B cell (primary cell): ENCODE data around the gene DNAH6. TPM values are rescaled to one million over a fixed set of nuclear protein-coding genes. Genes with fewer than 3 reads are reported as not detected.

Experiments
- ATAC-seq: fragments of 200-7000 bp; cut with Tn5 transposase; one replicate; pipeline ENCODE4 v1.10.0; 2021; ENCODE audit warnings: low read depth, mild to moderate bottlenecking, moderate number of reproducible peaks, moderate library complexity
- CTCF ChIA-PET: fragments of 350-600 bp; sonication (Branson Sonifier 250); formaldehyde crosslinking; loops from one replicate; lab custom pipeline; 2021; ENCODE audit warnings: antibody characterized with exemption, inconsistent platforms; lab: Charles Lee
- POLR2A ChIA-PET: fragments of 350-600 bp; sonication (Branson Sonifier 250); formaldehyde crosslinking; loops from one replicate; lab custom pipeline; 2021; ENCODE audit warnings: antibody characterized with exemption; lab: Charles Lee
- DNase-seq: peaks from one replicate; pipeline ENCODE4 v3.0.0; 2013
- H2AFZ ChIP-seq: 2 replicates; pipeline ENCODE4 v1.6.1; 2012; ENCODE audit warnings: mild to moderate bottlenecking, low read depth, low read length; ENCODE audit not compliant: insufficient read depth, poor library complexity, severe bottlenecking
- H3K27ac ChIP-seq, 2 donors: 1 replicate in 1 of 2; 2 replicates in 1 of 2; pipeline ENCODE4 v1.5.1; 2012 to 2013; ENCODE audit warnings: low read length in 2 of 2, mild to moderate bottlenecking in 2 of 2, moderate library complexity in 1 of 2
- H3K27me3 ChIP-seq, 4 experiments: fragments of 200-600 bp in 1 of 4; sonication (generic) in 1 of 4; replicated peaks in 1 of 4; 1 replicate in 2 of 4; 2 replicates in 2 of 4; pipeline versions ENCODE4 v1.6.1 to v1.7.0; 2013 to 2016; ENCODE audit warnings: low read length in 3 of 4, mild to moderate bottlenecking in 2 of 4, mixed read lengths in 1 of 4, moderate library complexity in 1 of 4; ENCODE audit not compliant: insufficient read depth in 4 of 4, control insufficient read depth in 3 of 4; ENCODE audit errors: control extremely low read depth in 1 of 4
- H3K36me3 ChIP-seq, 2 experiments: replicated peaks in 1 of 2; 1 replicate in 1 of 2; 2 replicates in 1 of 2; pipeline versions ENCODE4 v1.6.1 to v1.7.1; 2013; ENCODE audit warnings: low read length in 1 of 2; ENCODE audit not compliant: insufficient read depth in 2 of 2, control insufficient read depth in 1 of 2; ENCODE audit errors: control extremely low read depth in 1 of 2, extremely low read depth in 1 of 2
- H3K4me1 ChIP-seq, 2 donors: fragments of 200-600 bp in 1 of 2; sonication (generic) in 1 of 2; 1 replicate in 1 of 2; 2 replicates in 1 of 2; pipeline versions ENCODE4 v1.5.1 to v1.6.1; 2013 to 2017; ENCODE audit warnings: low read length in 2 of 2; ENCODE audit not compliant: control insufficient read depth in 2 of 2, insufficient read depth in 2 of 2
- H3K4me2 ChIP-seq: replicated peaks from 2 replicates; pipeline ENCODE3; 2012; ENCODE audit warnings: mild to moderate bottlenecking, low read depth, low read length; ENCODE audit not compliant: poor library complexity, severe bottlenecking
- H3K4me3 ChIP-seq, 5 experiments: fragments of 200-600 bp in 1 of 5; sonication (generic) in 1 of 5; 1 replicate in 3 of 5; 2 replicates in 2 of 5; pipeline versions ENCODE4 v1.5.1 to v1.7.0; 2011 to 2016; ENCODE audit warnings: low read length in 4 of 5, mild to moderate bottlenecking in 4 of 5, low read depth in 2 of 5, control low read depth in 1 of 5, moderate library complexity in 1 of 5; ENCODE audit not compliant: insufficient read depth in 1 of 5; ENCODE audit errors: control extremely low read depth in 1 of 5, extremely low read depth in 1 of 5
- H3K79me2 ChIP-seq: fragments of 200-600 bp; sonication (generic); one replicate; pipeline ENCODE4 v1.6.0; 2016; ENCODE audit warnings: low read length; ENCODE audit not compliant: control insufficient read depth, insufficient read depth
- H3K9ac ChIP-seq: fragments of 200-600 bp; sonication (generic); 2 replicates; pipeline ENCODE4 v1.6.1; 2017; ENCODE audit warnings: mild to moderate bottlenecking, low read length, moderate library complexity
- H3K9me3 ChIP-seq, 3 donors: one replicate each; pipeline versions ENCODE4 v1.6.1 to v1.7.1; 2013; ENCODE audit warnings: low read length in 2 of 3; ENCODE audit not compliant: control insufficient read depth in 2 of 3, insufficient read depth in 1 of 3; ENCODE audit errors: control extremely low read depth in 1 of 3
- H4K20me1 ChIP-seq: 2 replicates; pipeline ENCODE4 v1.6.0; 2012; ENCODE audit warnings: mild to moderate bottlenecking, low read length; ENCODE audit not compliant: insufficient read depth, control insufficient read depth, poor library complexity, severe bottlenecking
- H3K27ac Mint-ChIP-seq: one replicate; pipeline ENCODE4 v1.8.0; 2021; ENCODE audit warnings: mixed read lengths
- H3K27me3 Mint-ChIP-seq: one replicate; pipeline ENCODE4 v1.8.0; 2021; ENCODE audit warnings: mixed read lengths
- H3K4me1 Mint-ChIP-seq: one replicate; pipeline ENCODE4 v1.8.0; 2021; ENCODE audit warnings: mixed read lengths
- H3K4me3 Mint-ChIP-seq: one replicate; pipeline ENCODE4 v1.8.0; 2021; ENCODE audit warnings: mixed read lengths
- H3K9me3 Mint-ChIP-seq: one replicate; pipeline ENCODE4 v1.8.0; 2022; ENCODE audit warnings: mixed read lengths; ENCODE audit not compliant: insufficient read depth
- EZH2 ChIP-seq: IDR thresholded peaks from 2 replicates; pipeline ENCODE4 v1.6.1; 2012; ENCODE audit warnings: borderline replicate concordance, low read depth, mild to moderate bottlenecking, moderate library complexity, low read length; ENCODE audit not compliant: insufficient read depth, poor library complexity, severe bottlenecking
- WGBS: methylation state at CpG from one replicate; pipeline ENCODE4 v1.1.5; 2013; ENCODE audit warnings: missing lambda C conversion rate; ENCODE audit not compliant: insufficient coverage; 5-methylcytosine and 5-hydroxymethylcytosine counted together
- intact Hi-C: fragments of 100-400 bp; cut with micrococcal nuclease; formaldehyde crosslinking; loops from one replicate; pipeline ENCODE4 v1.10.0; 2022
- polyA plus RNA-seq: library from polyadenylated mRNA; depleted of rRNA; stranded (reverse); fragments of >200 nt; gene quantifications from 2 replicates; pipeline ENCODE4 v1.2.3, GENCODE V29; 2012
- total RNA-seq, 2 donors: library from RNA; stranded (reverse); fragments of 120-200 nt in 1 of 2; gene quantifications; 1 replicate in 1 of 2; 2 replicates in 1 of 2; pipeline versions ENCODE4 v1.2.3 to v1.2.4, GENCODE V29; 2013 to 2022
- TF ChIP-seq, protein P1 (sequence below): fragments of 200-600 bp; IDR thresholded peaks from one replicate; pipeline ENCODE4 v1.8.0; 2022; ENCODE audit warnings: antibody characterized with exemption, mild to moderate bottlenecking

Gene DNAH6
- total and polyA plus RNA-seq, 2 donors (not counting 1 experiment from before 2014, with no cell fraction given), result 0.01 to 1.9 TPM

DNA sequence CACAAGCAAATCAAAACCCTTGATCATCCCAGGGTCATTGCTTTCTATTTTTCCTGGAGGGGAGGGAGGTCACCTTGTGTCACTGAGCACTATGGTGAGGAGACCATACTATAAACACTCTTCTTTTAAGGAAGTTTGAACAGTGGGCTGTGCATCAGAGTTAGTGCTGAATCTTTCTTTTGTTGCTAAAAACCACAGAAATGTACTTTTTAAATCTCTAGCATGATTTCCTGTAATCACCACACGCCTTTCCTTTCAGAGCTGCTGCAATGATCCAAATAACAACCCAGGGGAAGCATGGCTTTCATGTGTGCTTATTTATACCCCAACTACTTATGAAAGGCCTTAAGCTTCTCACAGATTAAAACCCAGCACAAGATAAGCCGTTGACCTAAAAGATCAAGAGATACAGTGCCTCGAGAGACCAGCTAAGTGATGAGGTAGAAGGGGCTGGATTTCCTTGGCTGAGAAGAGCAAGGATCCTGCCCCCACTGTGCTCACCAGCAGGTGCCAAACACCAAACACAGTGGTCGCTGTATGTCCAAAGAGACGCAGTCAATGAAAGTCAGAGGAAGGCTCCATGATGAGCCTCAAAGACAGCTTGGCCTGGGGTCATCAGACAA lies 329.9 kb downstream of the DNAH6 start:
- TF ChIP-seq EZH2, result no peak
- TF ChIP-seq, protein P1, sequence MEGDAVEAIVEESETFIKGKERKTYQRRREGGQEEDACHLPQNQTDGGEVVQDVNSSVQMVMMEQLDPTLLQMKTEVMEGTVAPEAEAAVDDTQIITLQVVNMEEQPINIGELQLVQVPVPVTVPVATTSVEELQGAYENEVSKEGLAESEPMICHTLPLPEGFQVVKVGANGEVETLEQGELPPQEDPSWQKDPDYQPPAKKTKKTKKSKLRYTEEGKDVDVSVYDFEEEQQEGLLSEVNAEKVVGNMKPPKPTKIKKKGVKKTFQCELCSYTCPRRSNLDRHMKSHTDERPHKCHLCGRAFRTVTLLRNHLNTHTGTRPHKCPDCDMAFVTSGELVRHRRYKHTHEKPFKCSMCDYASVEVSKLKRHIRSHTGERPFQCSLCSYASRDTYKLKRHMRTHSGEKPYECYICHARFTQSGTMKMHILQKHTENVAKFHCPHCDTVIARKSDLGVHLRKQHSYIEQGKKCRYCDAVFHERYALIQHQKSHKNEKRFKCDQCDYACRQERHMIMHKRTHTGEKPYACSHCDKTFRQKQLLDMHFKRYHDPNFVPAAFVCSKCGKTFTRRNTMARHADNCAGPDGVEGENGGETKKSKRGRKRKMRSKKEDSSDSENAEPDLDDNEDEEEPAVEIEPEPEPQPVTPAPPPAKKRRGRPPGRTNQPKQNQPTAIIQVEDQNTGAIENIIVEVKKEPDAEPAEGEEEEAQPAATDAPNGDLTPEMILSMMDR, result no peak
- Histone ChIP-seq H3K27ac (peak overlapping the region; percentile 64 to 87), H3K9ac (peak overlapping the region; percentile 46), H3K9me3 (no peaks in the 10 kb centered on the region), H3K36me3 (no peaks in the 10 kb centered on the region), H3K4me3 (peak overlapping the region in 2 of 5 experiments; percentile 8 to 20), H3K4me1 (peaks cover 38 to 41% of the 10 kb centered on the region in 2 donors), H3K4me2 (peak overlapping the region; percentile 68), H3K27me3 (no peaks in the 10 kb centered on the region), H3K79me2 (peaks cover 26% of the 10 kb centered on the region), H4K20me1 (no peaks in the 10 kb centered on the region), H2AFZ (peak overlapping the region; percentile 68)
- intact Hi-C loops, result no loop called here
- ChIA-PET POLR2A (no interaction called here), CTCF (interaction anchor here (0.8 to 1.8 kb wide), 5 partner anchors 17 to 320 kb away, joined by 3 to 7 read pairs (median 5); no protein-coding TSS in a partner anchor)
- peaks cover 40% of the 10 kb centered on the region for H3K4me1 Mint-ChIP-seq
- H3K9me3 Mint-ChIP-seq, result no peaks in the 10 kb centered on the region
- H3K4me3 Mint-ChIP-seq, result peak overlapping the region; percentile 82
- ATAC-seq, result peak; percentile 62
- DNase-seq, result peak; percentile 32
- H3K27ac Mint-ChIP-seq, result peak overlapping the region; percentile 97
- 20% methylated on average over 3 of the region's 5 CpGs for WGBS
- H3K27me3 Mint-ChIP-seq, result no peaks in the 10 kb centered on the region

DNA sequence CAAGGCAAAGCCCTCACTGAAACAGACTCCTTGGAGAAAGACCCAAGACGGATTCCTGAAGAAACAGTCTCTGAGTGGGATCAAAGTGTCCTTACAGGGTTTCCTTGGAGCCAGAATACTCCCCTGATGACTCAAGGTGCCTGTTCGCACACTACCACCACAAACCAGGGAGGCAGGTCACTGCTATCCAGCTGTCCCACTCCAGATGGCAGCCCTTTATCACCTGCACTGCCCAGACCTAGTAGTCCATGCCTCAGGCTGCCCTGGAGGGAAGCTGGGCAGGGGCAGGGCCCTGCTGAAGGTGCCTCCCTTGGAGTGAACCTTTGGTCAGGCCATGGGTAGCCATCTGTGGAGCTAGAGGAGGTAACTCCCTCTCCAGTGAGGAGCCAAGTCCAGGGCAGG lies 330.4 kb downstream of the DNAH6 start:
- no peak for ATAC-seq
- WGBS, result 83% methylated on average over 2 of the region's 2 CpGs
- peaks cover 40% of the 10 kb centered on the region for H3K4me1 Mint-ChIP-seq

More for the DNA sequence above, 330.4 kb downstream of the DNAH6 start:
- H3K9ac ChIP-seq, result peak overlapping the region; percentile 46
- H3K79me2 ChIP-seq, result peaks cover 26% of the 10 kb centered on the region
- H4K20me1 ChIP-seq, result no peaks in the 10 kb centered on the region
- Mint-ChIP-seq H3K27ac (peak overlapping the region; percentile 97), H3K27me3 (no peaks in the 10 kb centered on the region), H3K9me3 (no peaks in the 10 kb centered on the region), H3K4me3 (peak overlapping the region; percentile 82)
- TF ChIP-seq, protein P1, result no peak
- no peak for TF ChIP-seq EZH2
- POLR2A ChIA-PET, result no interaction called here
- CTCF ChIA-PET, result interaction anchor here (0.8 to 1.8 kb wide), 5 partner anchors 16 to 320 kb away, joined by 3 to 7 read pairs (median 5); no protein-coding TSS in a partner anchor
- H3K4me2 ChIP-seq, result peak overlapping the region; percentile 68
- peak overlapping the region; percentile 64 to 87 for H3K27ac ChIP-seq
- intact Hi-C loops, result no loop called here
- peak overlapping the region in 1 of 5 experiments; percentile 20 for H3K4me3 ChIP-seq
- H2AFZ ChIP-seq, result peak overlapping the region; percentile 68
- DNase-seq, result no peak
- no peaks in the 10 kb centered on the region for H3K27me3 ChIP-seq
- no peaks in the 10 kb centered on the region for H3K36me3 ChIP-seq
- H3K9me3 ChIP-seq, result peaks cover 0 to under 1% (median 0%) of the 10 kb centered on the region in 3 donors
- H3K4me1 ChIP-seq, result peaks cover 38 to 41% of the 10 kb centered on the region in 2 donors
